ENCODE results near the gene CASQ1.

The CASQ1 gene

GRCh38 chr1:160206421-160207117, 16.2 kb downstream of the CASQ1 start:
- DNase-seq, result no peak

GRCh38 chr1:160207118-160207650, 16.8 kb downstream of the CASQ1 start:
- DNase-seq, result no peak

DNA sequence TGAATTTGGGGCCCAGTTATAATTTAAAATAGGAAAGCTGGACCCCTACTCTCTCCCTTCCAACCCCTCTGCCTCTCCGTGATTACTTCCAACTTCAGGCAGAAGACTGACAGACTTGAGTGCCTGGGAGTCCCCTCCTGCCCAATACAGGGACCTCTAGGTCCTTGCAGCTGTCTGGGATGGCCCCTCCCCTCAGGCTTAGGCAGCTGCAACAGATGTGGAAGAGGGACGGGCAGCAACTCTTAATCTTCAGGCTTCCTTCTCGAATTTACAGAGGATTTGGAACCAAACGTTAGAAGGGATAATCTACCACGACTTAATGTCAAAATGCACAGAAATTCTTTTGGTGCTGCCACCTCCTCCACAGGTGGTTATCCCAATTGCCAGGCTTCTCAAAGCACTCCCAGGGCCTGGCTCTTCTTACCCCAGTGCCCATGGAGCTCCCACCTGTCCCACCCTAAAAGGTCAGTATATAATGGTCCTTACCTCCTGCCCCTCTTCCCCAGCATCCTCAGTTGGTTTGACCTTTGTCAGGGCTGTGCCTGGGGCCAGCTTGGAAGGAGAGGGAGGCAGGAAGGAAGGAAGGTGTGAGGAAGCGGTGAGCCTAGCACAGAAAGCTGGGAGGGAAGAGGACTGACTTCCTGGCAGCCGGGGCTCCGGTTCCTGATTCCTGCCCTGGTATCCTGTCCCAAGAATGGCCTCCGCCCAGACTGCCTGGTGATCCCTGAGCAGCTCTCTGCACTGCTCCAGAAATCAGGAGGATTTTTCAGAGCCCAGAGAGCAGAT, 17.6 kb downstream of the CASQ1 start:
- DNase-seq, result no peak

- DNase-seq, result no peak
Observed at GRCh38 chr1:160208557-160209320, 18.4 kb downstream of the CASQ1 start.

- DNase-seq, result no peak
Observed at GRCh38 chr1:160209321-160210046, 19.1 kb downstream of the CASQ1 start.

GRCh38 chr1:160210561-160210960, 20.2 kb downstream of the CASQ1 start:
- no peak for DNase-seq

DNA sequence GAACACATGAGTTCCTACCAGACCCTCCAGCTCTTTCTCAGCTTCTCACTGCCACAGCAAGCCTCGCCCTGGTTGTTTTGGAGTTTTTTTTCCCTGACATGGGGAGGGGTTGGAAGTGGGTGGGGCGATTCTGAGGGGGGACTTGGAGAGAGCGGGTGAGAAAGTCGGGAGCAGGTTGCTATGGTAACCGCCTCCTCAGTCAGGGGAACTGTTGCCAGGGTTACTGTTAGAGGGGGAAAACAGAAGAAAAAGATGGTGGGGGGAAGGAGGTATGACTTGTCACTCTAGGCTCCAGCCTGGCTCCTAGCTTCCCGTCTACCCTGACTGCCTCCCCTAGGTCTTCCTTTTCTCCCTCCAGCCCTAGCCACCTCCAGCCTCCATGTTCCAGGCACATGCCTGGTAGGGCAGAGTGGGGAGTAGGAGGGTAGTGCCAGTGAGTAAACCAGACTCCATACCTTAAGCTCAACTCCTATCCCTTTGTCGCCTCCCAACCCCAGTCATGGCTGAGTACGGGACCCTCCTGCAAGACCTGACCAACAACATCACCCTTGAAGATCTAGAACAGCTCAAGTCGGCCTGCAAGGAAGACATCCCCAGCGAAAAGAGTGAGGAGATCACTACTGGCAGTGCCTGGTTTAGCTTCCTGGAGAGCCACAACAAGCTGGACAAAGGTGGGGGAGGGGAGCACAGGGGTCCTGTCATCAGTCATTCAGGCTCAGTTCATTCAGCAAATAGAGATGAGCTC, 20.8 kb downstream of the CASQ1 start:
- no peak for DNase-seq

DNA sequence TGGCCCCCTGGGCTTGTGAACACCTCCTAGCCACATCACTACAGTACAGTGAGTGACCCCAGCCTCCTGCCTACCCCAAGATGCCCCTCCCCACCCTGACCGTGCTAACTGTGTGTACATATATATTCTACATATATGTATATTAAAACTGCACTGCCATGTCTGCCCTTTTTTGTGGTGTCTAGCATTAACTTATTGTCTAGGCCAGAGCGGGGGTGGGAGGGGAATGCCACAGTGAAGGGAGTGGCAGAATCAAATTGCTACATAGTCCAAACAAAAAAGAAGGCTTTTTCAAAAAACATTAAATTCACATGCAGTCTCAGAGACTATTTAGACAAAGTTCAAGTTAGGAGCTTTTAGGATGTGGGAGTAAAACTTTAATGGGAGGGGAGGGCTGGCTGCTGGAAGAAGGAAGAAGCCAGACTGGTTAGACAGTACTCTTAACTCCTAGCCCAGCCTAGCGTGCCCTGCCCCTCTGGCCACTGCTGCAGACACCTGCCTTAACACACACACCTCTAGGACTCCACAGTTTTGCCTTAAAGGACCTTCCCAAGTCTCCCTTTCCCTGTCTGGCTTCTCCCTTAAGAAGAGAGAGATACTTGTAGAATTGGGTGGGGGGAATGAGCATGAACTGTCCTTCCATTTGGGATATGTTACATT, 24.2 kb downstream of the CASQ1 start:
- DNase-seq, result no peak

- DNase-seq, result no peak
Observed at GRCh38 chr1:160216301-160216700, 25.9 kb downstream of the CASQ1 start.

GRCh38 chr1:160217481-160218051, 27.2 kb downstream of the CASQ1 start:
- no peak for DNase-seq

DNA sequence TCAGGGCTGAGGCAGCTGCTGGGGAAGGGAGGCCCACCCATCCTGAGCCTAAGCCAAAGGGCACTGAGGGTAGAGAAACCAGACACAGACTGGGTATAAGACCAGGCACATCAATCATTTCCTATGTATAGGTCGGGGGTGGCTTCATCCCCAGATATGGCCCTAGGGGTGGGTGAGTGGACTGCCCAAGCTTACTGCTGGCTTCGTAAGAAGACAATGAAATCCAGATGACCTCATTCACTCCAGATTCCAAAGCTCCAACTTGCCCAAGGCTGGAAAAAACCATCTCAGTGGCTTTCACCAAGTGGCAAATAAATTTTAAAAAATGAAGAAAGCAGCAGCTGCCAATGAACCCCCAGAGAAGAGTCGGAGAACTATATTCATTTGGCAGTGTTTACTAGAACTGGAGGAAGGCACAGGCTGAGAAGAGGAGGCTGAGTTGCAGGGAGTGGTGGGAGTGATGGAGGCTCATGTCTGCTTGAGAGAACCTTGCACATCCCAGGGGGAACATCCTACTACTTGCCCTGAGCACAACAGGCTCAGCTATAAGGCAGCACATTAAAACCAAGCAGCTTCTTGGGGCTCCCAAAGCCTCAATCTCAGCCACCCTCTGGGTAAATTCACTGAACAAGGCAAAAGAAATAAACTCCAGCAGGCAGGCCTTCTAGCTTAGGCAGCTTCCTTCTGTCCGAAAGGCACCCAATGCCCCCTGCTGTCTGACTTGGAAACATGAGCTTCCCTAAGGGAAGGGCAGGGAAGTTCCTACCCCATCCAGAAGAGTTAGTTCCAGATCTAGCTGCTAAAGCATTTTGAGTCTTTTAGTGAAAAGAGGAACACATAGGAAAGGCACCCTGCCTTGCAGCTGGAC, 28.9 kb downstream of the CASQ1 start:
- DNase-seq, result peak; percentile 33

GRCh38 chr1:160220301-160220700, 29.9 kb downstream of the CASQ1 start:
- no peak for DNase-seq

DNA sequence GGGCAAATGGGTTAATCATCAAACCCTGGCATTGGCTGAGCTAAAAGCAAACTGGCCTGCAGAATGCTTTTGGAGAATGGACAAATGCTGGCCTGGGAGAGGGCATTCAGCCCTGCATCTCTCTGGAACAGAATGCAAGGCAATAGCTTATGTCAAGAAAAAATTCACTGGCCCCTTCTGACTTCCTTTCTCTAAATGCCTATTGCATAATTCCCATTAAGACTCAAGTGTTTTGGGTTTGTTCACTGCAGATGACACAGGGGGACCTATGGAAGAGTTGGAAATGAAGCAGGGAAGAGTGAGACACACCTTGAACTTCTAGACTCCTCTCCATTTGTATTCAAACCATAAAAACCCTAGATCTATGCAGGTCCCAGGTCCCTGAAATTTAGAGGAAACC, 30.7 kb downstream of the CASQ1 start:
- DNase-seq, result no peak

- no peak for DNase-seq
Observed at GRCh38 chr1:160222546-160222945, 32.2 kb downstream of the CASQ1 start.

DNA sequence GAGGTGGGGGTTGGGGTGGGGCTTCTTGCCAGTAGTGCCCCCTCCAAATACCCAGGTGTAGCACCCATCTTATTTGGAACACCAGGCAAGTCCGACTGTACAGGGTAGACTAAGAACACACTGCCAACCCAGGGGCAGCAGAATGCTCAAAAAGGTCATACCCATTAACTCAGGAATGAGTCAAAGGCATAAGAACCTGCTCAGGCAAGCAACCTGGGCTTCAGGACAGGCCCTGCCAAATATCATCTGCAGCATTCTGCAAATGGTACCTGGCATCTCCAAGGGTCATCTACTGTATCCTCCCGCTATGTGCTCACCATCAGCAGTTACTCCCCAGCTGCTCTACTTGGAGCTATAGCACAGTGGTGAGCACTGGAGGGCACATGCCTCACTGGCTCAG, 34.2 kb downstream of the CASQ1 start:
- DNase-seq, result no peak

DNA sequence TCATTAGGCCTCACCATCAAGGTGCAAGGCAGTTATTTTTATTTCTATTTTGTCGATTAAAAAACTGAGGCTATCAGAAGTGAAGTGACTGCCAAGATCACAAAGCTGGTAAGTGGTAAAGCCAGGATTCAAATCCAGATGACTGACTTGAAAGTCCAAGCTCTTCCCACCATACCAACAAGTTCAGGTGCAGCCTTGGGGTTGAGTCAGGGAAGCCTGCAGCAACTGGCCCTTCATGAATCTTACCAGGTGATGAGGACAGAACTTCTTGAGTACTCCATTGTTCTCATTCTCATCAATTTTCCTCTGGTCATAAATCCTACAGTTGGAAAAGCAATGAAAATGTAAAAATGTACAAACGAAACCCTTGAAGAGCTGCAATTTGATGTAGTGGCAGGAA, 35.0 kb downstream of the CASQ1 start:
- no peak for DNase-seq

GRCh38 chr1:160226623-160227022, 36.2 kb downstream of the CASQ1 start:
- DNase-seq, result no peak

DNA sequence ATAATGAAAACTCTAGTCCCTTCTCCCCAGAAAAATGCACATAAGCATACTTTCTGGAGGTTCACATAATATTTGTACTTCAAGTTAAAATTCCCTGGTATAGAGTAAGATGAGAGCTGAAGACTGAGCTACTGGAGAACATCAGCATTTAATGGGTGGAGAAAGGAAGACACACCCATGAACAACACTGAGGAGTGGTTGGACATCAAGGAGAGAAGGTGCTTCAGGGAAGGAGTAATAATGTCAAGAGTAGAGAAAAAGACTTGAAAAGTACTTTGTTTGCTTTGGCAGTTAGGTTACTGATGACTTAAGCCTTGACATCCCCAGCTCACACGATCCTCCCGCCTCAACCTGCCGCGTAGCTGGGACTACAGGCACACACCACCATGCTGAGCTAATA, 36.7 kb downstream of the CASQ1 start:
- DNase-seq, result no peak

DNA sequence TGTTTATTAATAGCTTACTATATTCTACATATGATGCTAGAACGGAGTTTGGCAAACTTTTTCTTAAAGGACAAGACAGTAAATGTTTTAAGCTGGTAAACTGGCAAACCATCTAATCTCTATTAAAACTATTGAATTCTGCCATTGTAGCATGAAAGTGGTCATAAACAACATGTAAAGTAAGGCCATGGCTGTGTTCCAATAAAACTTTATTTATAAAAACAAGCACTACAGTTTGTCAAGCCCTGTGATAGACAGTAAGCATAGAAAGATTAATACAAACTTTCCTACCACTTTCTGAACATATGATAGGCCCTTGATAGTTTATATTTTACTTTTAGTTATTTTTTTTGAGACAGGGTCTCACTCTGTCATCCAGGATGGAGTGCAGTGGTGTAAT, 37.2 kb downstream of the CASQ1 start:
- no peak for DNase-seq

GRCh38 chr1:160228431-160228830, 38.1 kb downstream of the CASQ1 start:
- DNase-seq, result no peak
